HUES64 (cell line): ENCODE measurements around the gene RAB33A.
"Not testable (repeated sequence)": the region's sequence is repeated elsewhere in the genome, so short reads cannot be mapped to it uniquely, and the experiment has no call there.

ENCODE experiments used
- H3K27ac ChIP-seq: 2 replicates; pipeline ENCODE4 v1.7.0; 2013; ENCODE audit warnings: low read depth, low read length, inconsistent platforms
- H3K27me3 ChIP-seq: 2 replicates; pipeline ENCODE4 v1.6.1; 2013; ENCODE audit warnings: mild to moderate bottlenecking, low read length; ENCODE audit not compliant: insufficient read depth
- H3K36me3 ChIP-seq: 2 replicates; pipeline ENCODE4 v1.6.1; 2013; ENCODE audit warnings: mild to moderate bottlenecking, low read length; ENCODE audit not compliant: insufficient read depth
- H3K4me1 ChIP-seq: 2 replicates; pipeline ENCODE4 v1.6.1; 2013; ENCODE audit warnings: mild to moderate bottlenecking, low read length, moderate library complexity; ENCODE audit not compliant: insufficient read depth
- H3K4me3 ChIP-seq: 2 replicates; pipeline ENCODE4 v1.5.1; 2013; ENCODE audit warnings: mild to moderate bottlenecking, low read length, moderate library complexity
- H3K9ac ChIP-seq: 2 replicates; pipeline ENCODE4 v1.6.1; 2013; ENCODE audit warnings: mild to moderate bottlenecking, low read depth, low read length
- H3K9me3 ChIP-seq: 2 replicates; pipeline ENCODE4 v1.6.1; 2013; ENCODE audit warnings: low read depth, low read length; ENCODE audit not compliant: insufficient read depth
- WGBS: fragments of 150-250, 120-280 bp; methylation state at CpG from one replicate; pipeline ENCODE4 v1.1.7; 2013; ENCODE audit warnings: missing lambda C conversion rate; 5-methylcytosine and 5-hydroxymethylcytosine counted together

Gene RAB33A

DNA sequence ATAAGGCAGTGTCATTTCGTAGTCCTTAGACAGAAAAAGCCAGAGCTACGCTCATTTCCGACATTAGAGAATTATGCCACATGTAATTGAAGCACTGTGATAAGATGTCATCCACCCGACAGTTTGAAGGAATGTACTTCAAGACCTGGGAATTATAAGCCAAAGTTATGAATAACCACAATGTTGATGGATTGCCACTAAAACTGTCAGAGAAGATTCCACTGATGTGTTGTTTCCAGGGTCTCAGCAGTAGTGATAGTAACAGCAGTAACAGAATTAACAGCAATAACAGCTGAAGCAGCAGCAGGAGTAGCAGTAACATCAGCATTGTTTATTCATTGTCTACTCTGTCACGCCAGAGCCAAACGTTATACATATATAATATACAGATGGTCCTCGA is 24.7 kb downstream of the RAB33A start:
- Histone ChIP-seq H3K27me3 (no peaks in the 10 kb centered on the region), H3K9me3 (no peaks in the 10 kb centered on the region), H3K36me3 (peaks cover under 1% of the 10 kb centered on the region; the same call in 1 of the 2 replicates), H3K4me3 (no peak overlapping the region), H3K27ac (no peak overlapping the region), H3K4me1 (no peaks in the 10 kb centered on the region), H3K9ac (no peak overlapping the region)
- 93% methylated on average over 4 of the region's 7 CpGs for WGBS

DNA sequence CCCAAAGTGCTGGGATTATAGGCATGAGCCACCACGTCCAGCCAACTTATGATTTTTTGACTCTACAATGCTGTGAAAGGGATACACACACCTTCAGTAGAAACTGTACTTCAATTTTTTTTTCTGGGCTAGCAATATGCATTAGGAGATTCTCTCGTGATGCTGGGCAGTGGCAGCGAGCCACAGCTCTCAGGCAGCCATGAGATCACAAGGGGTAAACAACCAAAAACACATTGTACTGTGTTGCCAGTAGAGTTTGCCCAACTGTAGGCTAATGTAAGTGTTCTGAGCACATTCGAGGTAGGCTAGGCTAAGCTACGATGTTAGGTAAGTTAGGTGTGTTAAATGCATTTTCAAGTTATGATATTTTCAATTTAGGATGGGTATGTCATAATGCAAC is 25.7 kb downstream of the RAB33A start:
- H3K9ac ChIP-seq, result no peak overlapping the region
- no peaks in the 10 kb centered on the region for H3K4me1 ChIP-seq
- H3K9me3 ChIP-seq, result no peaks in the 10 kb centered on the region
- H3K36me3 ChIP-seq, result peaks cover 7% of the 10 kb centered on the region; the same call in 1 of the 2 replicates
- H3K27ac ChIP-seq, result no peak overlapping the region
- H3K4me3 ChIP-seq, result no peak overlapping the region
- no peaks in the 10 kb centered on the region for H3K27me3 ChIP-seq
- WGBS, result 84% methylated on average over 5 of the region's 5 CpGs

DNA sequence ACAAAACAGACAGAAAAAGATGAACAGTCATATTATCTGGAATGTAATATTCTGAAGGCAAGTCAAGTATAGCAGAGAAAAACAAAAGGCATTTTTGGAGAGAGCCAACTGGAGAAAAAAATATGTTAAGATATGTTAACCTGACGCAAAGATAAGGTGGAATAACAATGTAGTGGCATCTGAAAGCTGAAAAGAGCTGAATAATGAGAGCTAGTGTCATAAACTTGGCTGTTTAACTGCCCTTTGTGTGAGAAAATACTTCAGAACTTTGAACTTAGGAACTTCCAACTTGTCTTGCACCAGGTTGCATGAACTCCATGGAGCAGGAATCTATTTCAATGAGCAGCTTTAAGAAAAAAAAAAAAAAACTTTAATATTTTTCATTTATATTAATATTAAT is 32.9 kb downstream of the RAB33A start:
- H3K9me3 ChIP-seq, result no peaks in the 10 kb centered on the region
- no peaks in the 10 kb centered on the region for H3K27me3 ChIP-seq
- no peak overlapping the region for H3K4me3 ChIP-seq
- WGBS, result 0% methylated on average over 1 of the region's 1 CpG
- H3K4me1 ChIP-seq, result no peaks in the 10 kb centered on the region
- no peak overlapping the region for H3K27ac ChIP-seq
- H3K9ac ChIP-seq, result no peak overlapping the region
- H3K36me3 ChIP-seq, result peaks cover 57% of the 10 kb centered on the region

DNA sequence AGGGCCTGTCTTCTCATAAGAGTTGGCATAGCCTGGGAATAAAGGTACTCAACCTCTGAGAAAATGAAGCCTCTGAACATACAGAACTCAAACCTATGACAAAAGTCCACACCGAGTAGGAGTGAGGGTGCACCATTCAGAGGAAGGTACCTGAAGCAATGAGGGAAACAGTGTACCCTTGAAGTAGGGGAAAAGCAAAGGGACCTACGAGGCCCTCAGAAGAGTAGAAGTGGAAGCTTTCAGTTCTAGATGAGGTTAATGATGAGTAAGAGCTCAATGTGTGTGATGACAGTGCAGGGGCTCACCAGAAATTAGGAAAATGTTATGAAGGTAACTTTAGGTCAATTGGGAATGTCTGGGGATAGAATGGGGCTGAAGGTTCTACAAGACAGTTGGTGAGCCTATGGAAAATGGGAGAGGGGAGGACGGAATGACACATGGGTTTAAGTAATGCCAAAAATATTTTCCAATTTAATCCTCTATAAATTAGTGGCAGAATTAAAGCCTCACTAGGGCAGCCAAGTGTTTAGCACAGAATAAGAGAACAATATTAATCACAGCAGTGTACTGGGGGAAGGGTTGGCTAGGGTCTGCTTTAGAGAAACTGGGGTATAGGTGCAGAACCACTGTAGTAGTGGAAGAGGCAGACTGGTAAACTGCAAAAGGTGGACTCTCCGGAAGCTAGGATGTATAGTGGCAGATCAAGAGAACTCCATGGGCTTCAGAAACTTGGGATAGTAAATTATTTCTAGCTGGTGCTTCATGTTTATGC is 39.8 kb downstream of the RAB33A start:
- H3K27ac ChIP-seq, result no peak overlapping the region
- H3K4me3 ChIP-seq, result no peak overlapping the region
- no peak overlapping the region for H3K9ac ChIP-seq
- H3K4me1 ChIP-seq, result no peaks in the 10 kb centered on the region
- WGBS, result 92% methylated on average over 3 of the region's 4 CpGs
- H3K27me3 ChIP-seq, result no peaks in the 10 kb centered on the region
- H3K36me3 ChIP-seq, result peaks cover 83% of the 10 kb centered on the region
- no peaks in the 10 kb centered on the region for H3K9me3 ChIP-seq

DNA sequence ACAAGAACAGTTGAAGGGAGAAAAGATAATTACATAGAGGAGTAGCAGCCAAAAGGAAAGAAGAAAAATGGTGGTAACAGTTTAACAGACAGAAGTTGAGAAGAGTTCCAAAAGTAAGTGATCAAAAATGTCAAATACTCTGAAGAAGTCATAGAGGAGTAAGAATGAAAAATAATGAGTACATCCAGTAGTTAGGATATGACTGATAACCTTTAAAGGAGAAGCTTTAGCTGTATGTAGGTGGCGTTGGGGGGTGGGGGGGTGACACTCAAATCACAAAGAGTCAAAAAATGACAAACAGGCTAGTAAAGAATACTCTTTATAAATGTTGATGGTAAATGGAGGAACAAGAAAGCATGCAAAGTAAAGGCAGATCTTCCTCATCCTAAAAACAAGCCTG is 40.6 kb downstream of the RAB33A start:
- 100% methylated on average over 1 of the region's 1 CpG for WGBS
- H3K27ac ChIP-seq, result no peak overlapping the region
- H3K9ac ChIP-seq, result no peak overlapping the region
- H3K36me3 ChIP-seq, result peaks cover 83% of the 10 kb centered on the region
- no peak overlapping the region for H3K4me3 ChIP-seq
- H3K4me1 ChIP-seq, result no peaks in the 10 kb centered on the region
- no peaks in the 10 kb centered on the region for H3K9me3 ChIP-seq
- H3K27me3 ChIP-seq, result no peaks in the 10 kb centered on the region

DNA sequence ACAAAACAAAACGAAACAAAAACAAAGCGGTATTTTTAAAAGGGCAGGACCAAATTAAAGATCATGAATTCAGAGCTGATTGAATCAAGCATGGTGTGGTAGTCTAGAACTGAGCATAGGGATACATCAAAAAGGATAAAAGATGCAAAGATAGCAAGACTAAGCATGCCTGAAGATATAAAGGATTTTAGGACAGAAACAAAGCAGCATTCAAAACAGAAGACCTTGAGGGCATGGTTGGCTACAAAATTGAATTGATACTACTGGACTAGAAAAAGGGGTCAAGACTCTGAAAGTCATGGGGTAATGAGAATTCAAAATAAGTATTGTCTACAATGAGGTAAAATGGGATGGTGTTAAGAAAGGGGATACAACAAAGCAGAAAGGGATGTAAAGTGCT is 41.6 kb downstream of the RAB33A start:
- no peak overlapping the region for H3K27ac ChIP-seq
- no peaks in the 10 kb centered on the region for H3K27me3 ChIP-seq
- 100% methylated on average over 2 of the region's 2 CpGs for WGBS
- peaks cover 87% of the 10 kb centered on the region for H3K36me3 ChIP-seq
- no peak overlapping the region for H3K9ac ChIP-seq
- H3K9me3 ChIP-seq, result no peaks in the 10 kb centered on the region
- H3K4me3 ChIP-seq, result no peak overlapping the region
- H3K4me1 ChIP-seq, result no peaks in the 10 kb centered on the region

DNA sequence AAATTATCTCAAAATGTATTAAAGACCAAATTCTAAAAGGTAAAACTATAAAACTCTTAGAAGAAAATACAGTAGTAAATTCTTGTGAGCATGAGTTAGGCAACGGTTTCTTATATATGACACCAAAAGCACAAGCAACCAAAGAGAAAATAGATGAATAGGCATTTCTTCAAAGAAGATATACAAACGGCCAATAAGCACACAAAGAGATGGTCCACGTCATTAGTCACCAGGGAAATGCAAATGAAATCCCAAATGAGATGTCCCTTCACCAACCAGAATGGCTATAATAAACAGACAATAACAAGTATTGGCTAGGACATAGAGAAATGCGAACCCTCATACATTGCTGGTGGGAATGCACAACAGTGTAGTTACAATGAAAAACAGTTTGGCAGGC is 44.6 kb downstream of the RAB33A start:
- Histone ChIP-seq H3K36me3 (peaks cover 86% of the 10 kb centered on the region), H3K4me1 (no peaks in the 10 kb centered on the region), H3K27me3 (no peaks in the 10 kb centered on the region), H3K9ac (no peak overlapping the region), H3K9me3 (no peaks in the 10 kb centered on the region), H3K27ac (no peak overlapping the region), H3K4me3 (no peak overlapping the region)
- WGBS, result 93% methylated on average over 3 of the region's 4 CpGs

DNA sequence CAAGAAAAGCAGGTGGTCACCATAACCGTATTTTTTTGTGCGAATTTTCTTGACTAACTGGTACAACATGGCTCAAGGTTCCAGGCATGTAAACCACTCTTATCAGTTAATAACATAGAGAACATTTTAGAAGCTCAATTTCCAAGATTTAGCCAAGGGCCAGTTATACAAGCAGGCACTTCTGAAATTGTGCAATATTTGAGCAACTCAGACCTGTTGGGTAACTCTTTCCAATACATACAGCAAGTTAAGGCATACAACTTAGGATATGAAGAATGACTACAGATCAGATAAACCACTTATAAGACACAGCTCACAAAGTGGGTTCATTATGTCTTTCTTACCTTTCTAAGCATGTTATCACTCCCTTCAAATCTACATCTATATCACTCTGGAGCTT is 53.0 kb downstream of the RAB33A start:
- Histone ChIP-seq H3K9me3 (no peaks in the 10 kb centered on the region), H3K27me3 (no peaks in the 10 kb centered on the region), H3K9ac (no peak overlapping the region), H3K36me3 (peaks cover 75% of the 10 kb centered on the region), H3K4me1 (no peaks in the 10 kb centered on the region), H3K27ac (no peak overlapping the region), H3K4me3 (no peak overlapping the region)
- 98% methylated on average over 2 of the region's 2 CpGs for WGBS

DNA sequence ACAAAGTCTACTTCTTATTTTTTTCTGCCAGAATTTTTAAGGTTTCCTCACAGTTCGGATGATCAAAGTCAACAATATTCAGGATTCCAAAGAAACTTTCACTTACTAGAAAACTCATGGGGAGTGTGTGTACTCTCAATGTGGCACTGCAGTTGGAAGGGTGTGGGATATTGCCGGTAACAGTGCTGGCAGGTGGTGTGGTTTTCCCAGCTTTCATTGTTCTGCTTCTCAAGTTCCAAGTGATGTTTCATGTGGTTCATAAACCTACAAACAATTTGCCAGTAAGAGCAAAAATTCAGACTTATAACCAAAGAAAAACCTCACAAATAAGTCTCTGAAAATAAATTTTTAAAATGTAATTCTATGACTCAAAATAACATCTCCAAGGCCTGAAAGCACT is 57.1 kb downstream of the RAB33A start:
- Histone ChIP-seq H3K4me1 (no peaks in the 10 kb centered on the region), H3K27ac (no peak overlapping the region), H3K4me3 (no peak overlapping the region), H3K36me3 (peaks cover 94% of the 10 kb centered on the region), H3K27me3 (no peaks in the 10 kb centered on the region), H3K9me3 (no peaks in the 10 kb centered on the region), H3K9ac (no peak overlapping the region)
- WGBS, result 100% methylated on average over 1 of the region's 2 CpGs

DNA sequence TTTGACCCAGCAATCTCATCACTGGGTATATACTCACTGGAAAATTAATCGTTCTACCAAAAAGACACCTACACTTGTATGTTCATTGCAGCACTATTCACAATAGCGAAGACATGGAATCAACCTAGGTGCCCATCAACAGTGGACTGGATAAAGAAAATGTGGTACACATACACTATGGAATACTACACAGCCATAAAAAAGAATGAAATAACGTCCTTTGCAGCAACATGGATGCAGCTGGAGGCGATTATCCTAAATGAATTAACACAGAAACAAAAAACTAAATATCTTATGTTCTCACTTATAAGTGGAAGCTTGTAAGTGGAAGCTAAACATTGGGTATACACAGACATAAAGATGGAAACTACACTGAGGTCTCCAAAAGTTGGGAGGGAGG is 59.4 kb downstream of the RAB33A start:
- 83% methylated on average over 2 of the region's 4 CpGs for WGBS
- H3K4me3 ChIP-seq, H3K27ac ChIP-seq, H3K27me3 ChIP-seq, H3K4me1 ChIP-seq, H3K9me3 ChIP-seq, H3K9ac ChIP-seq: not testable (repeated sequence)
- H3K36me3 ChIP-seq, result peaks cover 93% of the 10 kb centered on the region
